Small intestine (tissue), 16 donors: Measurements from ENCODE around the gene FKBP5. TPM values are rescaled to one million over a fixed set of nuclear protein-coding genes. Genes with fewer than 3 reads are reported as not detected.
"Not testable (repeated sequence)": the region's sequence is repeated elsewhere in the genome, so short reads cannot be mapped to it uniquely, and the experiment has no call there.

Experiments used
- DNase-seq, 2 donors: peaks; one replicate each; pipeline versions ENCODE4 v3.0.0 to v3.0.0-alpha.2; 2013
- FAIRE-seq: peaks from 2 replicates; lab custom pipeline; 2012; peaks lifted over from hg19 to GRCh38; lab: Jason Lieb, UNC
- H3K27ac ChIP-seq, 3 donors: one replicate each; pipeline ENCODE4 v1.5.1; 2013; ENCODE audit warnings: low read length in 2 of 3, mild to moderate bottlenecking in 2 of 3, control low read depth in 1 of 3, inconsistent platforms in 1 of 3, low read depth in 1 of 3, moderate library complexity in 1 of 3
- H3K27me3 ChIP-seq, 3 donors: one replicate each; pipeline ENCODE4 v1.6.1; 2013; ENCODE audit warnings: low read length in 3 of 3, inconsistent platforms in 1 of 3; ENCODE audit not compliant: control insufficient read depth in 3 of 3, insufficient read depth in 3 of 3
- H3K36me3 ChIP-seq, 3 donors: one replicate each; pipeline ENCODE4 v1.6.1; 2013; ENCODE audit warnings: low read length in 3 of 3, inconsistent platforms in 1 of 3, low read depth in 1 of 3, mild to moderate bottlenecking in 1 of 3, moderate library complexity in 1 of 3; ENCODE audit not compliant: control insufficient read depth in 3 of 3, insufficient read depth in 2 of 3
- H3K4me1 ChIP-seq, 3 donors: one replicate each; pipeline ENCODE4 v1.6.1; 2013; ENCODE audit warnings: low read length in 2 of 3, inconsistent platforms in 1 of 3, low read depth in 1 of 3, mild to moderate bottlenecking in 1 of 3, moderate library complexity in 1 of 3; ENCODE audit not compliant: control insufficient read depth in 3 of 3, insufficient read depth in 2 of 3
- H3K4me3 ChIP-seq, 3 donors: one replicate each; pipeline ENCODE4 v1.5.1; 2013; ENCODE audit warnings: low read length in 3 of 3, control low read depth in 1 of 3, inconsistent platforms in 1 of 3, low read depth in 1 of 3, mild to moderate bottlenecking in 1 of 3, moderate library complexity in 1 of 3
- H3K9me3 ChIP-seq, 2 donors: one replicate each; pipeline ENCODE4 v1.6.1; 2013; ENCODE audit warnings: low read depth in 1 of 2, low read length in 1 of 2; ENCODE audit not compliant: control insufficient read depth in 2 of 2, insufficient read depth in 1 of 2
- WGBS, 3 donors: extraction: QIAGEN DNeasy Blood & Tissue Kit; methylation state at CpG; one replicate each; pipeline ENCODE4 v1.1.7; 2013; 5-methylcytosine and 5-hydroxymethylcytosine counted together
- long read RNA-seq, 10 donors: transcript quantifications; one replicate each; lab custom pipeline, GENCODE V29; 2026
- polyA plus RNA-seq, 4 donors: library from polyadenylated mRNA; stranded (reverse) in 3 of 4; unstranded in 1 of 4; fragments of 200-250 nt in 3 of 4; fragments of 120-200 nt in 1 of 4; gene quantifications; one replicate each; pipeline versions ENCODE4 v1.2.1 to v1.2.3, GENCODE V29; 2013
- donor health status: healthy with polysubstance abuse.
- donor health status: control.
- donor health status: control.
- donor health status: Bipolar disorder and iron deficiency.
- donor health status: healthy.

FKBP5 gene
- polyA plus RNA-seq: 100 to 1,000 TPM in 2 of 4 donors, 10 to 100 TPM in 1, 1 to 10 TPM in 1; 8.7 to 150 (median 88.9) TPM
- long read RNA-seq, donor 1, partial matches to known transcripts: 0 of 3 reads
- long read RNA-seq, donor 1, other reads (novel, unspliced or antisense): 0 of 3 reads
- long read RNA-seq, donor 2: 0 reads
- long read RNA-seq, donor 3, partial matches to known transcripts: 0 of 1 reads
- long read RNA-seq, donor 3, other reads (novel, unspliced or antisense): 0 of 1 reads
- long read RNA-seq, donor 4: 0 reads
- long read RNA-seq, donor 5: 0 reads
- long read RNA-seq, donor 6: 0 reads
- long read RNA-seq, donor 7, transcript FKBP5-201 (11 exons, 3,772 nt): major isoform, 9 of 9 reads
- long read RNA-seq, donor 7, partial matches to known transcripts: 0 of 9 reads
- long read RNA-seq, donor 7, other reads (novel, unspliced or antisense): 0 of 9 reads
- long read RNA-seq, donor 8: 0 reads
- long read RNA-seq, donor 9: 0 reads
- long read RNA-seq, donor 10, partial matches to known transcripts: 8 of 10 reads
- long read RNA-seq, donor 10, other reads (novel, unspliced or antisense): 0 of 10 reads

- FAIRE-seq: no peak
Observed at GRCh38 chr6:35688605-35689322, at the start of gene FKBP5. TSS of gene FKBP5 (minus strand) at chr6:35688915. CDS start at chr6:35642824, 46,091 bp downstream.

GRCh38 chr6:35737413-35738211 is 48.9 kb upstream of the FKBP5 start:
- Histone ChIP-seq H3K4me3 (no peak overlapping the region), H3K9me3 (no peaks in the 10 kb centered on the region), H3K4me1 (peaks cover 8 to 18% (median 8%) of the 10 kb centered on the region in 3 donors), H3K27ac (no peak overlapping the region), H3K36me3 (no peaks in the 10 kb centered on the region), H3K27me3 (no peaks in the 10 kb centered on the region)
- DNase-seq: peak; percentile 78 to 84
- WGBS, 3 donors: 63 to 65% (median 64%) methylated on average over 16 of the region's 16 CpGs
- no peak for FAIRE-seq

More at GRCh38 chr6:35688605-35689322, at the start of gene FKBP5:
- Histone ChIP-seq H3K27ac (peak within 1 kb of the TSS in 2 of 3 donors; percentile 86 to 99), H3K4me3 (peak within 1 kb of the TSS; percentile 54 to 98 (median 91)), H3K36me3 (peaks cover 0 to 5% (median 0%) of the 10 kb centered on the region in 3 donors), H3K4me1 (peaks cover 0 to 7% (median 0%) of the 10 kb centered on the region in 3 donors), H3K27me3 (peaks cover 0 to 4% (median 0%) of the 10 kb centered on the region in 3 donors), H3K9me3 (no peaks in the 10 kb centered on the region)
- WGBS, 3 donors: 2 to 12% (median 4%) methylated on average over 20 to 80 of the region's 80 CpGs
- DNase-seq: peak; percentile 90 to 94

GRCh38 chr6:35736982-35737412 is 48.3 kb upstream of the FKBP5 start, which contains the start of gene ARMC12:
TSS of gene ARMC12 (plus strand) at chr6:35737032. CDS start at chr6:35737109, 77 bp downstream.
- no peaks in the 10 kb centered on the region for H3K36me3 ChIP-seq
- H3K4me3 ChIP-seq: no peak within 1 kb of the TSS
- no peaks in the 10 kb centered on the region for H3K27me3 ChIP-seq
- no peak for DNase-seq
- no peak within 1 kb of the TSS for H3K27ac ChIP-seq
- 92 to 95% (median 92%) methylated on average over 10 of the region's 10 CpGs for WGBS, 3 donors
- no peaks in the 10 kb centered on the region for H3K9me3 ChIP-seq
- H3K4me1 ChIP-seq: peaks cover 11 to 24% (median 12%) of the 10 kb centered on the region in 3 donors
- FAIRE-seq: no peak

- Histone ChIP-seq H3K27me3 (no peaks in the 10 kb centered on the region), H3K4me1 (peaks cover 11 to 27% (median 12%) of the 10 kb centered on the region in 3 donors), H3K9me3 (no peaks in the 10 kb centered on the region), H3K4me3 (no peak overlapping the region), H3K27ac (no peak overlapping the region), H3K36me3 (no peaks in the 10 kb centered on the region)
- no peak for FAIRE-seq
- DNase-seq: peak; percentile 80 to 86
- WGBS, 3 donors: 69 to 70% (median 70%) methylated on average over 8 of the region's 8 CpGs
Observed at GRCh38 chr6:35736253-35736894, 47.7 kb upstream of the FKBP5 start.

GRCh38 chr6:35735452-35735851 is 46.7 kb upstream of the FKBP5 start:
- Histone ChIP-seq H3K36me3 (no peaks in the 10 kb centered on the region), H3K4me3 (no peak overlapping the region), H3K27me3 (no peaks in the 10 kb centered on the region), H3K9me3 (no peaks in the 10 kb centered on the region), H3K4me1 (peaks cover 12 to 29% (median 15%) of the 10 kb centered on the region in 3 donors), H3K27ac (no peak overlapping the region)
- FAIRE-seq (no peak), DNase-seq (no peak)
- WGBS, 3 donors: 62 to 89% (median 71%) methylated on average over 3 of the region's 3 CpGs

GRCh38 chr6:35734319-35734718 is 45.6 kb upstream of the FKBP5 start:
- not testable (repeated sequence) for H3K36me3 ChIP-seq, H3K27ac ChIP-seq, DNase-seq, H3K4me3 ChIP-seq, FAIRE-seq, H3K27me3 ChIP-seq, H3K9me3 ChIP-seq
- 97% methylated on average over 12 of the region's 12 CpGs for WGBS, 3 donors
- peaks cover 14 to 21% (median 19%) of the 10 kb centered on the region in 3 donors for H3K4me1 ChIP-seq

GRCh38 chr6:35733633-35734032 is 44.9 kb upstream of the FKBP5 start:
- Histone ChIP-seq H3K27me3 (no peaks in the 10 kb centered on the region), H3K27ac (no peak overlapping the region), H3K36me3 (no peaks in the 10 kb centered on the region), H3K9me3 (no peaks in the 10 kb centered on the region), H3K4me3 (no peak overlapping the region), H3K4me1 (peaks cover 20 to 28% (median 21%) of the 10 kb centered on the region in 3 donors)
- FAIRE-seq (no peak), DNase-seq (peak in 1 of 2 donors; percentile 33)
- WGBS, 3 donors: 75 to 90% (median 76%) methylated on average over 8 of the region's 8 CpGs
